ENCODE results near the gene AMBRA1.
A peak's percentile ranks its signal among the peaks of the same experiment; 100 is the strongest.

AMBRA1 gene

DNA sequence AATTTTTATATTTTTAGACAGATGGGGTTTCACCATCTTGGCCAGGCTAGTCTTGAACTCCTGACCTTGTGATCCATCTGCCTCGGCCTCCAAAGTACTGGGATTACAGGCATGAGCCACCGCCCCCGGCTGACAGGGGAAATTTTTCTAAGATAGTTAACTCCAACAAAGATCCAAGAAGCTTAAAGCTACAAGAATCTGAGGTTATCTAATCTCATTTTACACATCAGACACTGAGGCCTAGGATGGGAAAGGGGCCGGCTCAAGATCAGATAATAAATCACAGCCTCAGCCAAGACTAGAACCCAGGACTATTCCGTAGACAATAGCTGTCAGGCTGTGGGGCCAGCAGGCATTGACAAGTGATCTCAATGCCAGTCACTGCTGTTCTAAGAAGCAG, 94.0 kb downstream of the AMBRA1 start:
- no peak for ATAC-seq

DNA sequence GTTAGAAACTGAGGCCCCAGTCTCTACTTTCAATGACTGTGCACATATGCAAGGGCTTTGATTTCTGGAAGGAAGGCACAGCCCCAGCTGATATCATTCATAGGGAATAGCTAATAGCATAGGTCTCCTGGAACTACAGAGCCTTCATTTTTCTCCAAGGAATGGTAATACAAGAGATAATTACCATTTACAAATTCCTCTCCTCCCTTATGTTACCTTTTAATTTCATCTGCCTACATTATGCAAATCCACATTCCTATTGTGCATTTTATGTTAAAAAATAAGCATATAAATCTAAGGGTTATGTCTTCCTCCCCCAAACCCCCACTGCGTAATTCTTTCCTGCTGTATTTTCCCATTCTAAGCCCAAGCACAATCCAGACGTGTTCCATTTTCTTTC, 94.9 kb downstream of the AMBRA1 start:
- no peak for ATAC-seq

DNA sequence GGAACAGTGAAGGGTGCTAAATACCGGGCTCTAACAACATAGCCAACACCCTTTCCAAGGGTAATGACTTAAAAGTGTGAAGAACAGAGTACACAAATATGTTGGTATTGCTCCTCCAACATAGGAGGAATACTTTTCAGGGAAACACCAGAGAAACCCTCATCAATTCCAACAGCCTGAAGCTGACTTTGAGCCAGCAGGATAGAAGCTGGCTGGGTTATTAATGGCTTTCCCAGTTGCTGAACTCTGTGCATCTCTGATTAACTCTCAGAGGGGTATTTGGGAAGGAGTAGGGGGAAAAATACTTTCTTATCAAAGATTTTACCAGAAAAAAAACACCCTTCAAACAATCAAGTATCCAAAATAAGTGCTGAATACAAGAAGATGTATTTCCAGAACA, 95.6 kb downstream of the AMBRA1 start:
- no peak for ATAC-seq

DNA sequence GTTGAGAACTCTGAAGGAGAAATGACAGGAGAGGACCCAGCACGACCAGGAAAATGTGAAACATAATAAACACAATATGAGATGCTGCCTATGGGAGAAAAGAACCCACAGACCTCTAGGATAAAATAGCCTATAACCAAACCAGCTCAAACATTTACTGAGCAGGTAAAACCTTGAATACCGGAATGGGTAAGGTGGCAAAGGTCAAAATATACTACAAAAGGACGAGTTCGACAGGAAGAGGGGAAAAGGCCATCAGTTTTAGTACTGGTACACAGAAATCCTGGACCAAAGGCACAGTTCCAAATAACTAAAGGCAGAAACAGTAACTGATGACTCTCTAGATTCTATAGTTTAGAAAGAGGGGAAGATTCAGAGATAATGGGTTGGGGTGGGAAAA, 96.3 kb downstream of the AMBRA1 start:
- no peak for ATAC-seq

DNA sequence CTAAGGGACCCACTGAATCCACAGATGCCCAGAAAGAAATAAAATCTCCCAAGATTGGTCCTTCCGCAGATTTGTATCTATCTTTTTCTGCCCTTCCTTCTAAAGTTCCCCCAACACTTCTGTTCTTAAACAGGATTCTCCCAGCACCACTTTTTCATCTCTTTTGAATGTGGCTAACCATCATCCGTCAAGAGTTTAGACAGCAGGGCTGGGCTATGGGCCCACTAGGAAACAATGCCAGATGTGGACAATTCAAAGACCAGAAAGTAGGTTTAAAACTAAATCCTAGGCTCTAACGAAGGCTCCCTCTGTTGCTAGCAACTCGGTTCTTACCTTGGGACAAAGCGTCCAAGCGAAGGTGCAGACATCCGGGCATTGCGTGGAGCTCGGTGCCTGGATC, 100.0 kb downstream of the AMBRA1 start:
- no peak for ATAC-seq

GRCh38 chr11:46492532-46492931, 101.3 kb downstream of the AMBRA1 start:
- ATAC-seq: no peak

GRCh38 chr11:46491661-46492330, 102.0 kb downstream of the AMBRA1 start:
- ATAC-seq: no peak

DNA sequence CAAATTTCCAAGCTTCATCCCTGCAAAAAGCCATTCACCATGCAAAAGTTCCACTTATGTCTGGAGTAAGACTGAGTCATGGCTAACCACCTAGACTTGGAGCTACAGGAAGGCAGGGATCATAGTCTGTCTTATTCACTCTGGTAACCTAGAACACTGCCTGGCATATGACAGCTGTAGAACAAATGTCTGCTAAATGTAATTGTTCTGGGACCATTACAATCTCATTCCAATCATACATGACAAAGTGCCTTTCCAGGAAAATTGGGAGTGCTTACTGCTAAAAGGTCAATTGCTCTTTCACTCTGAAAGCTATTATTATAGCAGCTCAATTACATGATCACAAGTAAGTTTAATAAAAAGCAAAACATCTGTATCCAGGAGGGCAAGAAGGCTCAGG, 103.2 kb downstream of the AMBRA1 start:
- no peak for ATAC-seq

GRCh38 chr11:46489656-46490560, 103.9 kb downstream of the AMBRA1 start:
- ATAC-seq: peak; percentile 55 to 79

DNA sequence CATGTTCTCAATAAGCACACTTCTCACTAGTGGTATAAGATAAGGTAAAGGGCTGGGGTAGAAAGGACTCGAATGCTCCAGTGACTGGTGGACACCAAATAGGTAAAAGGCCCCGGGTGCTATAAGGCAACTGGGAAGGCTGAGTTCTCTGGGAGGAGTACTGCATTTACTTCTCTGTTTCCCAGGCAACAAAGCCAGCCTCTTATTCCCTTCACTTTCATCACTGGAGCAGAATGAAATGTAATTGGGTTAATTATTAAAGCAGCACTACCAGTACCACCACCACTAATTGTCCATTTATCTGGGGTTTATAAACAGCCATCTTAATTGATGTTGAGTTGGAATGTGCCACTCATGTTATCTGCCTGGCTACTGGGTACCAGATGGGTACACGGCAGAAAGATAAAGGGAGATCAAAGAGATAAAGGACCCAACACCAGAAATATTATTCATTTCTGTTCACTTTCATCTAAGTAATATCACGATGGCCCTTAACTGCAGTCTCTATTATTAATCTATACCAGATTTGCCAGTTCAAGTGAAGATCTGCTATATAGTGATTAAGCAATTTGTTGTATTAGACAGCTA, 107.9 kb downstream of the AMBRA1 start:
- ATAC-seq: no peak

- no peak for ATAC-seq
Measured at GRCh38 chr11:46484101-46484500, 109.7 kb downstream of the AMBRA1 start.

DNA sequence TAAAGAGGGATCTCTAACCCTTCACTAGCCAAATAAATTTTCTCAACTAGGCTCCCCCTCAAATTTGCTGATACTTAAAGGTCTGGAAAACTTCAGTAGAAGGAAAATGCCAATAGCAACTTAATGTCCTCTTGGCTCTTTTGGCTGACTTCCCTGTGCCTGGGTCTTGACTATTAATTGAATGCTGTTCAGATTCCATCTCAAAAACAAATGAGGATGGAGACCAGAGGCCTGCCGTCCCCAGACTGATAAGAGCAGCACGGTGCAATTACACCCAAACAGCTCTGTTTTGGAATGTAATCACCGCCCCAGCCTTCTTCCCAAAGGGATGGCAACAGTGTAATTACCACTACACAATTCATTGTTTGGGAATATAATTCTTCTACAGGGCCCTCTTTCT, 112.9 kb downstream of the AMBRA1 start:
- no peak for ATAC-seq

GRCh38 chr11:46480166-46480726, 113.6 kb downstream of the AMBRA1 start:
- ATAC-seq: no peak

GRCh38 chr11:46479601-46480000, 114.2 kb downstream of the AMBRA1 start:
- no peak for ATAC-seq

DNA sequence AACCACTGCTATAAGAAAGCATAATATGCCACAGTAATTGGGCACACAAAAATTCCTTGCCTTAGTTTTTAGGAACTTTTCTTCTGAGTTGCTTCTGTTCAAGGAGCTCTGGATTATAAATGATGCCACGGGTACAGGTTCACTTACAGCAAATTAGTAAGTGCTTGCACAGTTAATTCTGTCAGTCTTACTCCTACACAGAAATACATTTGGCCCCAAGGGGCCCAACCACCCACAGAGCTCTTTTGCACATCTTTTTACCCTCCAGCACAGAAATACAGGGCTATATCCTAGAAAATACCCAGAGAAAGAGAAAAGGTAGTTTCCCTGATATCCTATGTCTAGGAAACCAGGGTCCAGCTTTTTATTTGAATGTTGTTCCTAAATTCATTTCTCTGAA, 115.6 kb downstream of the AMBRA1 start:
- ATAC-seq: no peak

DNA sequence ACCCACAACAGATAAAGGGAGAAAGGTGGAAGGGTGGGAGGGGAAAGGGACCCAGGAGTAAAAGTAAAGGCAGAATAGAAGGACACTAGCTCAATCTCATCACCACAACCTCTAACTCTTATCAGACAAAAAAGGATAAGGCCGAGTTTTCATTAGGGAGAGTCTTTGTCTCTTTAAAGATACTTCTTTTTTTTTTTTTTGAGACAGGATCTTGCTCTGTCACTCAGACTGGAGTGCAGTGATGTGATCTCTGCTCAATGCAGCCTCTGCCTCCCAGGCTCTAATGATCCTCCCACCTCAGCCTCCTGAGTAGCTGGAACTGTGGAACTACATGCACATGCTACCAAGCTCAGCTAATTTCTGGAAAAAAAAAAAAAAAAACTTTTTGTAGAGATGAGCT, 116.7 kb downstream of the AMBRA1 start:
- no peak for ATAC-seq

DNA sequence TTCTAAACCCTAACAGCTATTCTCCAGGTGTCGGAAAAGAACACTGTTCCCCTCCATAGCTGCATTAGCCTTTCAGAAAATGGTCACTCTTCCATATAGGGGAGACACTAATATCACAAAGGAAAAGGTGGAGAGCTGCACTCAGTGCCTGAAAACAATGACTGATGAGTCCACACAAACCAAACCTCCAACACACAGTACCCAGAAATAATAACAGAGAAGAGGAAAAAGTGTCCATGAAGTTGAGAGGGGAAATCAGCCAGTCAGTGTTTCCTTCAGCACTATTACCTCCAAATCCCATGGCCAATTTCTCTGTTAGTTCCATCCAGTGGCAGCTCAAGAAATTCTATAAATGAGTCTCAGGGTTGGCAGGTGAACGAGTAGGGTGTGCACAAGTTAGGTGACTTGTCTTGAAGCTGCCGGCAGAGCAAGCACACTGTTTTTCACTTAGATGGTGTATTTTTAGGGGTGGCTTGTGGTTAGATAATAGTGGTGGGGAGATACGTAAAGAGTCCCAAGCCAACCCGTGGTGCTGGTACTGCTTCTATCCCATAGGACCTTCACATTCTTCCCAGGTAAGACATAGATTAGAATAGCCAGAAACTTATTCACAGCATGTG, 117.8 kb downstream of the AMBRA1 start:
- ATAC-seq: no peak

- no peak for ATAC-seq
Measured at GRCh38 chr11:46475051-46475925, 118.5 kb downstream of the AMBRA1 start.

DNA sequence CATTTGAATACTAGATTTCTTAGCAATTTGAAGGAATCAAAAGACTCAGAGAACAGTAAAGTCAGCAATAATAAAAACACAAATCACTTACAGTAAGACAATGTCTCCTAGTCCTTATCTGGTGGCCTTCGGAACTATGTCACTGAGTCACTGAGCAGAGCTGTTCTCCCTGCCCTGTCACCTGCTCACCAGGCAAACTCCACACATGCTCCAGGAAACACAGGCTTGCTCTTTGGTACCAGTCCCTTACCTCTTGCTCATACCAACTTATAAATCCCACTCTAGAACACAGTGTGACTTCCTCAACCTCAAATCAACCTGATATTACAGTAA, 121.2 kb downstream of the AMBRA1 start:
- no peak for ATAC-seq

GRCh38 chr11:46471943-46472661, 121.7 kb downstream of the AMBRA1 start:
- no peak for ATAC-seq

- no peak for ATAC-seq
Measured at GRCh38 chr11:46469926-46470325, 123.9 kb downstream of the AMBRA1 start.

- no peak for ATAC-seq
Measured at GRCh38 chr11:46465683-46466082, 128.1 kb downstream of the AMBRA1 start.
